ENCODE data around the gene CALY.

Gene CALY

GRCh38 chr10:133336577-133337369 lies at the start of gene CALY:
TSS of gene CALY (minus strand) at chr10:133336896. CDS start at chr10:133328989, 7,907 bp downstream.
- TF ChIP-seq YY1 (IDR thresholded peaks at IDR 0.05; ENCODE audit: low read depth) (no peak), CEBPB (IDR thresholded peaks at IDR 0.05) (no peak), TAF1 (IDR thresholded peaks at IDR 0.05; ENCODE audit: low read depth) (no peak), RAD21 (IDR thresholded peaks at IDR 0.05; ENCODE audit: low read depth) (no peak), FOXM1 (IDR thresholded peaks at IDR 0.05; ENCODE audit: borderline replicate concordance, low read depth) (no peak), REST (IDR thresholded peaks at IDR 0.05; ENCODE audit: low read depth) (no peak), EP300 (IDR thresholded peaks at IDR 0.05; ENCODE audit: borderline replicate concordance) (no peak), ZBTB7A (IDR thresholded peaks at IDR 0.05; ENCODE audit: low read depth) (no peak), NFIC (IDR thresholded peaks at IDR 0.05) (no peak), EGR1 (IDR thresholded peaks at IDR 0.05) (no peak), TCF12 (IDR thresholded peaks at IDR 0.05; ENCODE audit: low read depth) (no peak), MAX (IDR thresholded peaks at IDR 0.05) (no peak)

GRCh38 chr10:133385214-133385613 lies 48.5 kb upstream of the CALY start:
- no peak for TF ChIP-seq TEAD4 (IDR thresholded peaks at IDR 0.05)
- no peak for TF ChIP-seq TCF12 (IDR thresholded peaks at IDR 0.05; ENCODE audit: low read depth)
- TF ChIP-seq REST (IDR thresholded peaks at IDR 0.05; ENCODE audit: low read depth) = no peak
- TF ChIP-seq EP300 (IDR thresholded peaks at IDR 0.05; ENCODE audit: borderline replicate concordance) = no peak
- TF ChIP-seq MAX (IDR thresholded peaks at IDR 0.05) = no peak
- TF ChIP-seq YY1 (IDR thresholded peaks at IDR 0.05; ENCODE audit: low read depth) = no peak
- TF ChIP-seq CEBPB (IDR thresholded peaks at IDR 0.05) = no peak
- no peak for TF ChIP-seq USF1 (IDR thresholded peaks at IDR 0.05)
- no peak for TF ChIP-seq CREB1 (IDR thresholded peaks at IDR 0.05; ENCODE audit: low read depth)
- no peak for TF ChIP-seq ZBTB7A (IDR thresholded peaks at IDR 0.05; ENCODE audit: low read depth)
- no peak for TF ChIP-seq FOXM1 (IDR thresholded peaks at IDR 0.05; ENCODE audit: borderline replicate concordance, low read depth)
- no peak for TF ChIP-seq RAD21 (IDR thresholded peaks at IDR 0.05; ENCODE audit: low read depth)
- TF ChIP-seq TAF1 (IDR thresholded peaks at IDR 0.05; ENCODE audit: low read depth) = no peak
- TF ChIP-seq NFIC (IDR thresholded peaks at IDR 0.05) = no peak
- no peak for TF ChIP-seq EGR1 (IDR thresholded peaks at IDR 0.05)

GRCh38 chr10:133384071-133384470 lies 47.4 kb upstream of the CALY start:
- TF ChIP-seq REST (IDR thresholded peaks at IDR 0.05; ENCODE audit: low read depth) = no peak
- no peak for TF ChIP-seq TAF1 (IDR thresholded peaks at IDR 0.05; ENCODE audit: low read depth)
- no peak for TF ChIP-seq CEBPB (IDR thresholded peaks at IDR 0.05)
- TF ChIP-seq FOXM1 (IDR thresholded peaks at IDR 0.05; ENCODE audit: borderline replicate concordance, low read depth) = no peak
- TF ChIP-seq EP300 (IDR thresholded peaks at IDR 0.05; ENCODE audit: borderline replicate concordance) = no peak
- TF ChIP-seq EGR1 (IDR thresholded peaks at IDR 0.05) = no peak
- TF ChIP-seq MAX (IDR thresholded peaks at IDR 0.05) = no peak
- no peak for TF ChIP-seq TEAD4 (IDR thresholded peaks at IDR 0.05)
- TF ChIP-seq RAD21 (IDR thresholded peaks at IDR 0.05; ENCODE audit: low read depth) = no peak
- no peak for TF ChIP-seq TCF12 (IDR thresholded peaks at IDR 0.05; ENCODE audit: low read depth)
- TF ChIP-seq USF1 (IDR thresholded peaks at IDR 0.05) = no peak
- TF ChIP-seq ZBTB7A (IDR thresholded peaks at IDR 0.05; ENCODE audit: low read depth) = no peak
- TF ChIP-seq CREB1 (IDR thresholded peaks at IDR 0.05; ENCODE audit: low read depth) = no peak
- no peak for TF ChIP-seq NFIC (IDR thresholded peaks at IDR 0.05)
- no peak for TF ChIP-seq YY1 (IDR thresholded peaks at IDR 0.05; ENCODE audit: low read depth)
